Glomerular endothelial cell (primary cell): ENCODE data around the gene TIGD7. TPM values are rescaled to one million over a fixed set of nuclear protein-coding genes. Genes with fewer than 3 reads are reported as not detected.

Source experiments
- DNase-seq: peaks from one replicate; pipeline ENCODE4 v3.0.0-alpha.2; 2011; ENCODE audit warnings: low read depth, low spot score; ENCODE audit errors: extremely low read depth
- total RNA-seq: library from RNA; depleted of rRNA; stranded (reverse); fragments of >200 nt; gene quantifications from 2 replicates; pipeline ENCODE4 v1.2.3, GENCODE V29; 2015

The TIGD7 gene, protein sequence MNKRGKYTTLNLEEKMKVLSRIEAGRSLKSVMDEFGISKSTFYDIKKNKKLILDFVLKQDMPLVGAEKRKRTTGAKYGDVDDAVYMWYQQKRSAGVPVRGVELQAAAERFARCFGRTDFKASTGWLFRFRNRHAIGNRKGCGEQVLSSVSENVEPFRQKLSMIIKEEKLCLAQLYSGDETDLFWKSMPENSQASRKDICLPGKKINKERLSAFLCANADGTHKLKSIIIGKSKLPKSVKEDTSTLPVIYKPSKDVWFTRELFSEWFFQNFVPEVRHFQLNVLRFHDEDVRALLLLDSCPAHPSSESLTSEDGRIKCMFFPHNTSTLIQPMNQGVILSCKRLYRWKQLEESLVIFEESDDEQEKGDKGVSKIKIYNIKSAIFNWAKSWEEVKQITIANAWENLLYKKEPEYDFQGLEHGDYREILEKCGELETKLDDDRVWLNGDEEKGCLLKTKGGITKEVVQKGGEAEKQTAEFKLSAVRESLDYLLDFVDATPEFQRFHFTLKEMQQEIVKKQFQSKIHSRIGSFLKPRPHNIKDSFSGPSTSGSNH
- total RNA-seq, result 2.0 and 2.4 TPM in 2 replicates

DNA sequence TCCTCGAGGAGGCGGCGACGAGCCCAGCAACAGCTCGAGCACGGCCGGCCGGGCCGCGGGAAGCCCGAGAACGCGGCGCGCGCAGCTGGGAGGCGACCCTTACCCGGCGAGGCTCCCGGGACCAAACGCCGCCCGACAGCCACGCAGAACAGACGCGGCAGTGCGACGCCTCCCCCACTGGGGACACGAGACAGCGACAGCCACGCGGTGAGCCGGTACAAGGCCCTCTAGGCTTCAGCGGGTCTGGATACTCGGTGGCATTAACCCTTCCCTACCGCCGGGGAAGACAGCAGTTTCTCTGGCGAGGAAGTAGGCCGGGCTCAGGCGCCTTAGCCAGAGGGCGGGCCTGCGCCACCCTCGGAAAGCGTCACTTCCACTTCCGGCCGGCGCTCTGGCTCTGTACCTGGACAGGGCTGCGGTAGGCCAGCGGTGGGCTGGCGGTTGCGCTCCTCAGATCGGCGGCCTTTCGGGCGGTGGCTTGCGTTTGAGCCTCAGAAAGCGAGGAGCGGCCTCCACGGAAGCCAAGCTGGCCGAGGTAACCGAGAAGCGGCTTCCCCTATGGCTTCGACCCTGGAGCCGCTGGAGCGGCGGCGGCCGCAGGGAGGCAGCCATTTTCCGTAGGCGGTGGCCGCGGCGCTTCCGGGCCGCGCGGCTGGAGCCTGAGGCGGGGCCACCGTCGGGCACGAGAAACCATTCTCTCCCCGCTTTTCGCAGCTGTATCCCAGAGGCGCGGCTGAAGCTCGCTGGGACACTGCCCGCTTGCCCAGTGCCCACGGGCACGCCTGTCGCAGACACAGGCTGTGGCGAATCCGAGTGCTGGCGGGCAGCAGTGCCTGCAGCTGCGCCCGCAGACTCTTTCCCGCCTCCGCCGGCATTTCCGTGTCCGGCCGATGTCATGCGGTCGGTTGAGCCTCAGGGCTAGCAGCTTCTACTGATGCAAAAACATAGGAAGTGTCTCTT lies at the start of gene TIGD7, which contains the start of gene ZNF75A:
Gene TIGD7 (minus strand): TSS at position 322 of the 960 bp plus-strand sequence. CDS start 4,816 bp downstream, outside the sequence.
Gene ZNF75A (plus strand): TSS at position 389 of the 960 bp plus-strand sequence. CDS start 2,932 bp downstream, outside the sequence.
- DNase-seq, result no peak

DNA sequence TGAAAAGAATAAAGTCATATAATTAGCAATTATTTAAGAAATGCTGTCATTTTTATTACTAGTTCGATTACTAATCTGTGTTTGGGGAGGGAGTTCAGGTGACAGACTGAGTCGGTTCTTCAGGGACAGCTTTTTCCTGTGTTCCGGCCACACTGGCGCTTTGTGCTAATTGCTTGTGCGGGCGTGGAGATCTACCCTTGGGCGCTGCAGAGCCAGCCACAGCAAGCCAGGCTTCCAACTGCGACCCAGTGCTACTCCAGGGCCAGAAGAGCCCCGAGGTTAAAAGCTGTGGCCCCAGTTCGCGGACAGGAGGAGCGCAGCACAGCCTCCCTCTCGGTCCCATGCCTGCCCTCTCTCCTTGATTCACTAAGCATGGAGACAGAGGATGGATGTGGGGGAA lies 43.9 kb upstream of the TIGD7 start:
- DNase-seq, result no peak

DNA sequence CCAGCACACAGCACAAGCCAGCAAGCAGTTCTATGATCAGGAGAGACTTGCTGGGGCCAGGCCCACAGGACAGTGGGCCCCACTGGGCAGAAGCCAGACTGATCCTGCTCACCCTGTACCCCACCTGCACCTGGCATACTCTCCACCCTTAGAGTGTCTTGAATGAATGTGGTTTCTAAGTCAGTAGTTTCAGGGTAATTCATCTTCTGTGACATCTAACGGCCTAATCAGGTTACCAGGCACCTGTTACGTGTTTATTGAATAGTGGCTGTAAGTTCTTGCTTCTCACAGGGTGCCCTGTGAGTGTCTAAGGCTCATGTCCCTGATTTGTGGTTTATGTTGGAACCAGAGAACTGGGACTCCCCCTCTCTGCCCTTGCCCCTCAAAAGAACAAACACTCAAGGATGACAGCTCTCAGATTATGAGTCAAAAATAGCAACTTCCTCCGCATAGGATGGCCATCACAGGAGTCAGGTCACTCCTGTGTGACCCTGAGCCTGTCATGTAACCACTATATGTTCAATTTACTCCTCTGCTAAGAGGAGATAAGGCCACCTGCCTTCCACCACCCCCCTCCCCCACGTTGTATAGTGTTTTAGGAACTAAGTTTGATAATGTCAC lies 43.4 kb upstream of the TIGD7 start:
- DNase-seq, result no peak

DNA sequence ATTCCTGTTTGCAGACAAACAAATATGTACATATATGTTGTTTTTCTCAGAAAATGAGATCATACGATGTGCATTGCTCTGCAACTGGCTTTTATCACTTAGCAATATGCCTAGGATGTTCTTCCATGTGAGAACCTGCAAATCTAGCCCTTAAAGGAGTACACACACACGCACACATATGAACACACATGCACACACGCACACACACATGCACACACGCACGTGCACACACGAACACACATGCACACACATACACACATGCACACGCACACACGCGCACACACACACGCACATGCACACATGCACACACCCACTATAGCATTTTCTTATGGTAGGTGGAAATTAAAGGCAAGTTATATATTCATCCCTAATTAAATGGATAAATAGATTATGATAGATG lies 42.4 kb upstream of the TIGD7 start:
- DNase-seq, result no peak

DNA sequence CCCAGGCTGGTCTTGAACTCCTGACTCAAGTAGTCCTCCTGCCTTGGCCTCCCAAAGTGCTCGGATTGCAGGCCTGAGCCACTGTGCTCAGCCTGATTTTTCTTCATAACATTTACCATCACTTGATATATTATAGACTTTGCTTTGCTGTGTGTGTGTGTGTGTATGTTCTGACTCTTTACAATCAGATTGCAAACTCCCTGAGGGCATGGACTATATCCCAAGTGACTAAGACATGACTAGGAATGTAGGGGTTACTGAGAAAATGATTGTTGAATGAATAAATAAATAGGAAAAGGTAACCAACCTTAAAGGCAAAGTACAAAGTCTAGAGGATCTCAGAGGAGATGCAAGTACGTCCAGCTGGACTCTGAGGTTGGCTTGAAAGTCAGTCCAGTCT lies 40.8 kb upstream of the TIGD7 start:
- DNase-seq, result no peak

DNA sequence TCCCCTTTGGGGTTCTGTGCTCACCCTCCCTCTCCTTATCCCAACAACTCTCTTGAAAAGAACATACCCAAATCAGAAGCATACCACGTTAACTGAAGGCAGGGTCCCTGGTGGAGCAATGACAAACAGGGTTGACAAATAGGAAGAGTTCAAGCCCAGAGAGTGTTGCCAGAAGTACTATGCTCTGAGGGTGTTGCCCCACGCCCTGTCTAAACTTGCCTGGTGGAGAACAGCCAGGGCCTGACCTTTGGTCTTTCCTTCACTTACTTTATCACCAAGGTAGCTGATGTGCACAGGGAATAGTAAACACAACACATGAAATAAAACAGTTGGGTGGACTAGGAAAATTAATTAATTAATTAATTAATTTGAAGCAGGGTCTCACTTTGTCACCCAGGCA lies 23.4 kb upstream of the TIGD7 start:
- DNase-seq, result no peak

DNA sequence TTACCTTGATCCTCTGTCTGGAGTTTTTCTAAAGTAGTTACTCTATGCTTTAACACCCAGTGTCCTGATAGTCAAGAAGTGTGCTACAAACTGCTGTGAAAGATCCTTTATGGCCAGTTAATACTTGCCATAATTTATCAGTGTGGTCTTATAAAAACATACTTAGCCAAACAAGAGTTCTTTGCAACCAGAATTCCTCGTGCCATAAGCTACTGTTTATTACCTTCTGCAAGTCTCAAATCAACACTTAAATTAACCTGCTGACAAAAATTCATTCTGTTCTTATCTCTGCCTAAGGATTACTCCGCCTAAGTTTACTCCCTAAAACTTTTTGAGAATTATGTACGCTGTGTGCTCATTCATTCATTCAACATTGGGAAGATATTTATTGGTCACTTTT lies 22.9 kb upstream of the TIGD7 start:
- DNase-seq, result no peak

DNA sequence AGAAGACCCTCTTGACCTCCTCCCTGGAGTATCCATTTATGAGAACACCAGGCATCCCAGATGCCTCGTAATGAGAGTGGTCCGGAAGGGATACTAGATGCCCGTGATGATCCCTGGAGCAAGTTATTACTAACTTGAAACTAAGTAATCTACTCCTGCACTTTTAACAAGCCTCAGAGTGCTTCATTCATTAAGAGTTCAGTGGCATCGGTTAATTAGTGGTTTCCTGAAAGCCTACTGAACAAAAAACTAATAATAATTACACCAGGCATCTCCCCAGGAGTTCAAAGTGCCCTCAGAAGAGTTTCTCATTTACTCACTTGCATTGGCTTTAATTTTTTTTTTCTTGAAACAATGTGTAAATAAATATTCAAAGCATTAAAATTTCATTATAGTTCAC lies 22.3 kb upstream of the TIGD7 start:
- DNase-seq, result no peak

DNA sequence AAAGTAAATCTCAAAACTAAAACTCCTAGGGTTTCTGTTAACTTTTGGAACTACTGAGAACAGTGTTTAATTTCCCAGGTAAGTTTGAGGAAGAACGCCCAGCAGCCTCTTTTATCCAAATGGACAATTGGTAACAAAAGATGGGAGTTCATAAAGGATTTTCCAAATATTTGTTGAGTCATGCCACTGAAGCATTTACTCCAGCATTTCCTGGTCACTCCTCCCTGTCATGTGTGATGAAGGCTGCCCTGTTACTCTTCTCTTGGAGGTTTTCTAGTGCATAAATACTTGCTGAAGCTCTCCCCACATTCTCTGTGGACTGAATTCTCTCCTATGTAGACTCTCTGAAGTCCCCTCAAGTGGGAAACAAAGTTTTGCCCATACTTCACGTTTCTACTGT lies 16.6 kb upstream of the TIGD7 start:
- DNase-seq, result no peak

DNA sequence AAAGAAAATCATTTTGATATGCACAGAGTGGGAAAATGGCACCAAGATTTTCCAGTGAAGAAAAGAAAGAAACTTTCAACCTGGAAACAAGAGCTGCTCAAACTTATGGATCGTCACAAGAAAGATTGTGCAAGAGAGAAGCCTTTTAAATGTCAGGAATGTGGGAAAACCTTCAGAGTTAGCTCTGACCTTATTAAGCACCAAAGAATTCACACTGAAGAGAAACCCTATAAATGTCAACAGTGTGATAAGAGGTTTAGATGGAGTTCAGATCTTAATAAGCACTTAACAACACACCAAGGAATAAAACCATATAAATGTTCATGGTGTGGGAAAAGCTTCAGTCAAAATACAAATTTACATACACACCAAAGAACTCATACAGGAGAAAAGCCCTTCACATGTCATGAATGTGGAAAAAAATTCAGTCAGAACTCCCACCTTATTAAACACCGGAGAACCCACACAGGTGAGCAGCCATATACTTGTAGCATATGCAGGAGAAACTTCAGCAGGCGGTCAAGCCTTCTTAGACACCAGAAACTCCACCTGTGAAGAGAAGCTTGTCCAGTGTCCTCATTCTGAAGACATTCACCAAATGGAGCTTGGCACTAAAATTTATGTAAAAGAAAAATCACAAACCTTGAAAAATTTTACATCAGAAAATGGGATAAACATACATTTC lies 12.2 kb upstream of the TIGD7 start:
- no peak for DNase-seq

DNA sequence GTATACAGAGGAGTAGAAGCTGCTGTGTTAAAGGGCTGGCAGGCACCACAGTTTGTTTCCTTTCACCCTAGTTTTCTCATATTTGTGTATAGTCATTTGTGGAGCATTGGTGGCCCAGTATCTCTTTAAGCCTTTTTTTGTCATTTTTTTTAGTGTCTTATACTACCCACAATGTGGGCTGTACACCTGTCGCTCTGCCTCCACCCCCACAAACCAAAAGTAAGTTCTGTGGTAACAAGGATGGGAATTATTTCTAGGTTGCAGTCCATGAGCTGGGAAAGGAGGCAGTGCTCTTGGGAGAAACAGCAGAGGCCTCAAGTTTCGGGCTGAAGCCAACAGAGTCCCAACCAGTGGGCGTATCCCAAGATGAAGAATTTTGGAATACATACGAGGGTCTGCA lies 6.3 kb upstream of the TIGD7 start:
- no peak for DNase-seq

DNA sequence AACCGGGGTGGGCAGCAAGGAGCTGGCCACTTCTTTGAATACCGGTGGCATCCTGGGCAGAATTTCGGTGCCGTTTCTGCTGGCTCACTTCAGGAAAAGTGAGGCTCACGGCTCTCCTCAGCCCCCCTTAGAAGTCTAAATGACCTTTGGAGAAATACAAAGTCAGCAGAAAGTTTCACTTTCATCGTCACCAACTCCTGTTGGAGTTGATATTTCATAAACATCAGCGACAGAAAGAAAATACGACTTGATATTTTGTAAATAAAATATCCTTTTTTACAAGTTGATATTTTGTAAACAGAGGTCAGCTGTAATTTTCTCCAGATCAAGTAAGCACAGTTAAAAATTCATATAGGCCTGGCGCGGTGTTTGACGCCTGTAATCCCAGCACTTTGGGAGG lies 848 bp upstream of the TIGD7 start:
- no peak for DNase-seq

DNA sequence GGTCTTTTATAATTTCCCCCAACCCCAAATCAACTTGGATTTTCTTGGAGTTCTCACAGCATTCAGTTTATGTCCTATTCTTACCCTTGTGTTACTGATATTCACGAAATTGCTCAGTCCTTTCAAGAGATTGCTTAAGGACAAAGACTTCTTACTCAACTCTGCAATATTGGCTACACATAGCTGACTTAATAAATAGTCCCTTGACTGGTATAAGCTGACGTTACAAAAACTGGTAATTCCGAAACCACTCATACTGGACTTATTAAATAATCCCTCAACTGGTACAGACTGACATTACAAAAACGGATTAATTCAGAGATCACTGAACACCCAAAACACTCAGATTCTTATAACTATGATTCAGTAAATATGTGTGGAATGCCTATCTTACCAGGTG lies 860 bp downstream of the TIGD7 start:
- DNase-seq, result no peak

DNA sequence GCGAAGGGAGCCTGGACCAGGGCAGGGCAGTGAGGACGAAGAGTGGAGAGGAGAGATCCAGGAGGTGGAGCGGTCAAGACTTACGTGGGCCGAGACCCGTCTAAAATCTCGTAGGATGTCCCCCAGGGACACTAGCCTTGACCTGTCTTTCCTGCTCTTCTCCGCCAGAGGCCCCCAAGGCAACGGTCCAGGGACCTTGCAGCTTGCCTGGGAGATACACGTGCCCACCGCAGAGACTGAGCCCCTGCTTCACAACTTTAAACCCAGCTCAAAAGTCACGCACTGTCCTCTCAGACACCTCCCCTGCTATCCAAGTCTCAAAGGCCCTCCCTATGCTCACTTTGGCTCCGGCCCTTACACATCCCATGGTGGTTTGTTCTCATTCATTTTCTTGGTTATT lies 9.4 kb downstream of the TIGD7 start:
- DNase-seq, result no peak

DNA sequence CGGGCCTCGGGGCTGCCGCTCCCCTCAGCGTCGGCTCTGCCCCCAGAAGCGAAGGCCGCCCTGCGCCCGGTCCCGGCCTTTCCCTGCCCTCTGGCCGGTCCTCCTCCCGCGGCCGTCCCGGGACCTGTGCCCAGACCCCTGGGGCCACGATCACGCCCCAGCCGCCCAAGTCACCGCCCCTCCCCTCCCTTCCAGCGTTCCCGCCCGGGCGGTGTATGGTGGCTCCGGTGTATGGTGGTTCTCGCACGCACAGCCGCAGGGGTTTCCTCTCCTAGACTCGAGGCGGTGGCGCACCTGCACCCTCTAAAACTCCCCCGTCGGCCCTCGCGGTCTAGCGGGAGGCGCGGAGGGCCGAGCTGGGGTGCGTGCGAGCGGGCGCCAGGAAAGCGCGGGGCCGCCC lies 10.0 kb downstream of the TIGD7 start:
- no peak for DNase-seq

DNA sequence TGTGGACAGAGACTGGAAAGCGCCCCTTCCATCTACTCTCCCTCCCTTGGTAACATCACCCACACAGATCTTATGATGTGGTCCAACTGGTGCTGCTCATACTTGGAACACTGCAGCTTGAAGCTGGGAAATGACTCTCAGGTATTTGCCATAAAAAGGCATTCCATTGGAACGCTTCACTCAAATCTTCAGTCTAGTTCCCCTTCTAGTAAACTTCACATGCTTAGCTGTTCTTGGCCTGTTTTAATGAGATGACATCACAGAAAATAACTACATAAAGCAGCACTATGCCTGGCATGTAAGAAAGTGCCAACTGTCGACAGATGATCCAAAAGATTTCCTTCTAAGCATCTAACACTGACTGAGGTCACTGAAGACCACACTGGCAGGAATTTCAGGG lies 12.6 kb downstream of the TIGD7 start:
- no peak for DNase-seq

DNA sequence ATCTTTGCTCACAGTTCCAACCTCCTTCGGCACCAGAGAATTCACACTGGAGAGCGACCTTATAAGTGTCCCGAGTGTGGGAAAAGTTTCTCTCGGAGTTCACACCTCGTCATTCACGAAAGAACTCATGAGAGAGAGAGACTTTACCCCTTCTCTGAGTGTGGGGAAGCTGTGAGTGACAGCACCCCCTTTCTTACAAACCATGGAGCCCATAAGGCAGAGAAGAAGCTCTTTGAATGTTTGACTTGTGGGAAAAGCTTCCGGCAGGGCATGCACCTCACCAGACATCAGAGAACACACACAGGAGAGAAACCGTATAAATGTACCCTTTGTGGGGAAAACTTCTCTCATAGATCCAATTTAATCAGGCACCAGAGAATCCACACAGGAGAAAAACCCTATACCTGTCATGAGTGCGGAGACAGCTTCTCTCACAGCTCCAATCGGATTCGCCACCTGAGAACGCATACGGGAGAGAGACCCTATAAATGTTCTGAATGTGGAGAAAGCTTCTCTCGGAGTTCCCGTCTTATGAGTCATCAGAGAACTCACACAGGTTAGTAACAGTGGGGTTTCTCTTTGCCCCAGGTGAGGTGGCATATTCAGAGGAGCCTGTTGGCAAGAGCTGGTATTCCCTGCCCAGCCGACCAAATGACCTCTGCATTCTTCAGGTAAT lies 15.1 kb downstream of the TIGD7 start:
- DNase-seq, result no peak

DNA sequence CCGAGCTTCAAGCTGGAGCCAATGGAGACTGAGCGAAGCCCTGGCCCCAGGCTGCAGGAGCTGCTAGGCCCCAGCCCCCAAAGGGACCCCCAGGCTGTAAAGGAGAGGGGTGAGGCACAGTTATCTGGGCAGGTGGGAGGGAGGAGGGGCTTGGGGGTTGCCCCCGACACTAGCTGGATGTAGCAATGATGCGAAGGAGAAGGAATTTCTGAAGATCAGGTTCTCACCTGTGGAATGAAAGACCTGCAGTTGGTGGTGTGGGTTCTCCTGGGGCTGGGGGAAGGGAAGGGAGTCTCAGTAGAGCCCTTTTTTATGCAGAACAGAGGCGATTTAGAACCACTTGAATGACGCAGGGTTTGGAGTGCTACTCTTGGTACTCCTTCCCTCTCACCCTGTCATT lies 20.1 kb downstream of the TIGD7 start:
- no peak for DNase-seq

DNA sequence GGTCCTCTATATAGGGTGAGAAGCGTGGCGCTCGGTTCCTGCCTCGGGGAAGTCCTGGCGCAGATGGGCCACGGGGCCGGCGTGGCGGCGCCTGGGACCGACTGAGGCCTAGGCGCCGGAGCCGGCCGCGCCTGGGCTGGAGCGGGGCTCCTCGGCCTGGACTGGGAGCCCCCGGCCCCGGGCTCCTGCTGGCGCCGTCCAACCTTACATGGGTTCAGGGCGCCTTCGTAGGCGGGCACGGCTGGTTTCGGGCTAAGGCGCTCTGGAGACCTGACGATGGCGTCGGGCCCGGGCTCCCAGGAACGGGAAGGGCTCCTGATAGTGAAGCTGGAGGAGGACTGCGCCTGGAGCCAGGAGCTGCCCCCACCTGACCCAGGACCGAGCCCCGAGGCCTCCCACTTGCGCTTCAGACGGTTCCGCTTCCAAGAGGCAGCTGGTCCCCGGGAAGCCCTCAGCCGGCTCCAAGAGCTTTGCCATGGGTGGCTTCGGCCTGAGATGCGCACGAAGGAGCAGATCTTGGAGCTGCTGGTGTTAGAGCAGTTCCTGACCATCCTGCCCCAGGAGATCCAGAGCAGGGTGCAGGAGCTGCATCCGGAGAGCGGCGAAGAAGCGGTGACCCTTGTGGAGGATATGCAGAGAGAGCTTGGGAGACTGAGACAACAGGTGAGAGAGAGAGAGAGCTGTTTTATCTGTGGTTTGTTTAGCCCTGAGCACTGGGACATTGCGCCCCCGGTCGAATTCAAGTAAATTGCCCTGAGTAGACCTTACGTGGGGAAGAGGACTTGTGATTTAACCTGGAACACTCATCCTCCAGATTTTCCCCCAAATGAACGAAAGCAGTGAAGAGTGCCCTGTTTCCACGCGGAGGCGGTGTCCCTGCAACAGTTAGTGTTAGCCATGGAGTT lies 21.4 kb downstream of the TIGD7 start:
- DNase-seq, result no peak
